HepG2 (cell line): ENCODE measurements around the gene CDK9. TPM values are rescaled to one million over a fixed set of nuclear protein-coding genes. Genes with fewer than 3 reads are reported as not detected.

Source experiments
- BCL6 ChIP-seq: IDR thresholded peaks from 2 replicates; pipeline ENCODE4 v1.6.1; 2016; ENCODE audit warnings: missing genetic modification reagents, missing compliant biosample characterization
- EEA1 ChIP-seq: sonication (generic); formaldehyde crosslinking; IDR thresholded peaks from 2 replicates; pipeline ENCODE4 v1.5.1; 2020; ENCODE audit warnings: mild to moderate bottlenecking, missing genetic modification reagents, borderline replicate concordance
- EZH2 ChIP-seq: conservative IDR thresholded peaks from 2 replicates; pipeline ENCODE4 v1.6.1; 2012; ENCODE audit warnings: mild to moderate bottlenecking, low read depth, low read length, moderate library complexity
- KDM3A ChIP-seq: IDR thresholded peaks from 2 replicates; pipeline ENCODE4 v1.6.1; 2018; ENCODE audit warnings: low read depth, missing compliant biosample characterization
- LCORL ChIP-seq, 2 experiments: fragments of 450-650 bp in 1 of 2; sonication (generic) in 1 of 2; formaldehyde crosslinking in 1 of 2; IDR thresholded peaks; 2 replicates each; pipeline versions ENCODE4 v1.5.0 to v1.6.1; 2017 to 2020; ENCODE audit warnings: antibody characterized with exemption in 1 of 2, missing genetic modification reagents in 1 of 2
- MATR3 ChIP-seq: sonication (generic); formaldehyde crosslinking; IDR thresholded peaks from 2 replicates; pipeline ENCODE4 v1.4.0; 2020; ENCODE audit warnings: missing genetic modification reagents
- POLR2A ChIP-seq, 2 experiments: IDR thresholded peaks; 2 replicates each; pipeline ENCODE4 v1.6.1; 2011; ENCODE audit warnings: low read depth in 2 of 2, low read length in 2 of 2, mild to moderate bottlenecking in 1 of 2, moderate library complexity in 1 of 2; ENCODE audit not compliant: insufficient read depth in 1 of 2
- RFX1 ChIP-seq: fragments of 450-650 bp; IDR thresholded peaks from 2 replicates; pipeline ENCODE4 v1.6.1; 2017
- SP4 ChIP-seq: sonication (generic); formaldehyde crosslinking; IDR thresholded peaks from 2 replicates; pipeline ENCODE4 v1.8.1; 2023; ENCODE audit warnings: mild to moderate bottlenecking, missing genetic modification reagents
- SP5 ChIP-seq: IDR thresholded peaks from 2 replicates; pipeline ENCODE4 v1.6.1; 2016; ENCODE audit warnings: low read depth, borderline replicate concordance
- TSC22D2 ChIP-seq: sonication (generic); formaldehyde crosslinking; IDR thresholded peaks from 2 replicates; pipeline ENCODE4 v1.5.1; 2020; ENCODE audit warnings: missing genetic modification reagents, mild to moderate bottlenecking, borderline replicate concordance
- ZNF121 ChIP-seq: sonication (generic); formaldehyde crosslinking; IDR thresholded peaks from 2 replicates; pipeline ENCODE4 v1.5.0; 2020; ENCODE audit warnings: mild to moderate bottlenecking, missing genetic modification reagents
- ZNF839 ChIP-seq: sonication (generic); formaldehyde crosslinking; IDR thresholded peaks from 2 replicates; pipeline ENCODE4 v1.4.0; 2020; ENCODE audit warnings: missing genetic modification reagents, mild to moderate bottlenecking, borderline replicate concordance
- polyA plus RNA-seq, 8 experiments: library from polyadenylated mRNA; depleted of rRNA in 3 of 8; stranded (reverse) in 7 of 8; unstranded in 1 of 8; fragments of >200 nt; fragmentation: Illumina TruSeq in 4 of 8; extraction: Trizol in 4 of 8; gene quantifications; 2 replicates each; pipeline versions ENCODE4 v1.2.1 to v1.2.3, GENCODE V29; 2011 to 2016; ENCODE audit warnings: low read depth in 4 of 8, missing spikeins in 1 of 8, mixed read lengths in 1 of 8; ENCODE audit not compliant: insufficient read depth in 1 of 8
- total RNA-seq, 5 experiments: library from RNA; depleted of rRNA; stranded (reverse); fragments of >200 nt; fragmentation: Illumina TruSeq; extraction: Trizol; gene quantifications; 2 replicates each; pipeline ENCODE4 v1.2.3, GENCODE V29; 2016; ENCODE audit warnings: low read depth in 1 of 5
- TF ChIP-seq, protein P1 (sequence below): sonication (generic); formaldehyde crosslinking; IDR thresholded peaks from 2 replicates; pipeline ENCODE4 v1.4.0; 2020; ENCODE audit warnings: missing genetic modification reagents
- TF ChIP-seq, protein P2 (sequence below): IDR thresholded peaks from 2 replicates; pipeline ENCODE4 v1.6.1; 2018; ENCODE audit warnings: missing genetic modification reagents, mild to moderate bottlenecking, missing compliant biosample characterization
- TF ChIP-seq, protein P3 (sequence below): IDR thresholded peaks from 2 replicates; pipeline ENCODE4 v1.6.1; 2016; ENCODE audit warnings: missing biosample characterization, missing genetic modification reagents, low read depth
- TF ChIP-seq, protein P4 (sequence below): conservative IDR thresholded peaks from 2 replicates; pipeline ENCODE4 v1.6.1; 2018; ENCODE audit warnings: missing genetic modification reagents
- TF ChIP-seq, protein P5 (sequence below): sonication (generic); formaldehyde crosslinking; IDR thresholded peaks from 2 replicates; pipeline ENCODE4 v1.9.0; 2021; ENCODE audit warnings: missing genetic modification reagents, mild to moderate bottlenecking, borderline replicate concordance
- TF ChIP-seq, protein P6 (sequence below): sonication (generic); formaldehyde crosslinking; IDR thresholded peaks from 2 replicates; pipeline ENCODE4 v1.8.0; 2022; ENCODE audit warnings: low read depth, missing genetic modification reagents

The CDK9 gene
- total and polyA plus RNA-seq, 2 of the 13 experiments (the other 11 are each of a cell fraction or from before 2014, with no cell fraction given), result 16.8 to 21.5 TPM

DNA sequence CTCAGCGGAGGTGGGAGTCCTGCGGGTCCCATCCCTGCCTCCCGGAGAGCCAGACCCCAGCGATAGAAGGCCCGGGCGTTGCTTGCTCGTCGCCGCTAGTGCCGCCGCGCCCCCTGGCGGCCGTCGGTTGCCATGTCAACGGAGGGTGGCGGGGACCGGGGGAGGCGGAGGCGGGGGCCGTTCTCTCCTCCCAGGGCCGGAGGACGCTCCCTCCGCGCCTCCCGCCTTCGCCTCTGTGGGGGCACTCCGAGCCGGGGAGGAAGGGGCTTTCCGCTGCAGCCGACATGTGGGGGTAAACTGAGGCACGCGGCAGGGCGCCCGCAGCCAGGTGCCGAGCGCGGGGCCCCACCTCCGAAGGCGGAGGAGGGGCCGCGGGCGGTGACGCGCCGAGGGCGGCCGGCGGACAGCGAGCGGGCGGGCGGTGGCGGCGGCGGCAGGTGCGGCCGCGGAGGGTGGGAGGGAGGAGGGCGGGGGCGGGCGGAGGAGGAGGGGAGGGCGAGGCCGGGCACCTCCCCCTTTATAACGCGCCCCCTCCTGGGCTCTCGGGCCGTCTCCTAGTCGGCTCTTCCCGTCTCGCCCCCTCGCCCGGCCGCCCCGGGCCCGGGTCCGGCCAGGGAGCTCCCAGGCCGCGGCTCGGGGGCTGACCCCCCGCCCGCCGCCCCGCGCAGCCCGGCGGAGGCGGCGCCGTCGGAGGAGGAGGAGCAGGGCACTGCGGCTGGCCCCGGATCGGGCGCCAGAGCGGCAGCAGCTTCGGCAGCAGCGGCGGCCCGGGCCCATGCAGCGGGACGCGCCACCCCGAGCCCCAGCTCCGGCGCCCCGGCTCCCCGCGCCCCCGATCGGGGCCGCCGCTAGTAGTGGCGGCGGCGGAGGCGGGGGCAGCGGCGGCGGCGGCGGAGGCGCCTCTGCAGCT is 556 bp upstream of the CDK9 start (continued):
- TF ChIP-seq SP5 (CRISPR knock-in tag), result 0 out of 2 replicates have a peak, but pooled peaks have one; percentile 26
- TF ChIP-seq SP4 (CRISPR knock-in tag), result peak; percentile 47; the same call in 1 of the 2 replicates
- TF ChIP-seq, protein P1, sequence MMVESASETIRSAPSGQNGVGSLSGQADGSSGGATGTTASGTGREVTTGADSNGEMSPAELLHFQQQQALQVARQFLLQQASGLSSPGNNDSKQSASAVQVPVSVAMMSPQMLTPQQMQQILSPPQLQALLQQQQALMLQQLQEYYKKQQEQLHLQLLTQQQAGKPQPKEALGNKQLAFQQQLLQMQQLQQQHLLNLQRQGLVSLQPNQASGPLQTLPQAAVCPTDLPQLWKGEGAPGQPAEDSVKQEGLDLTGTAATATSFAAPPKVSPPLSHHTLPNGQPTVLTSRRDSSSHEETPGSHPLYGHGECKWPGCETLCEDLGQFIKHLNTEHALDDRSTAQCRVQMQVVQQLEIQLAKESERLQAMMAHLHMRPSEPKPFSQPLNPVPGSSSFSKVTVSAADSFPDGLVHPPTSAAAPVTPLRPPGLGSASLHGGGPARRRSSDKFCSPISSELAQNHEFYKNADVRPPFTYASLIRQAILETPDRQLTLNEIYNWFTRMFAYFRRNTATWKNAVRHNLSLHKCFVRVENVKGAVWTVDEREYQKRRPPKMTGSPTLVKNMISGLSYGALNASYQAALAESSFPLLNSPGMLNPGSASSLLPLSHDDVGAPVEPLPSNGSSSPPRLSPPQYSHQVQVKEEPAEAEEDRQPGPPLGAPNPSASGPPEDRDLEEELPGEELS, result no peak
- TF ChIP-seq TSC22D2, result no peak
- TF ChIP-seq EZH2, result no peak
- TF ChIP-seq, protein P2, sequence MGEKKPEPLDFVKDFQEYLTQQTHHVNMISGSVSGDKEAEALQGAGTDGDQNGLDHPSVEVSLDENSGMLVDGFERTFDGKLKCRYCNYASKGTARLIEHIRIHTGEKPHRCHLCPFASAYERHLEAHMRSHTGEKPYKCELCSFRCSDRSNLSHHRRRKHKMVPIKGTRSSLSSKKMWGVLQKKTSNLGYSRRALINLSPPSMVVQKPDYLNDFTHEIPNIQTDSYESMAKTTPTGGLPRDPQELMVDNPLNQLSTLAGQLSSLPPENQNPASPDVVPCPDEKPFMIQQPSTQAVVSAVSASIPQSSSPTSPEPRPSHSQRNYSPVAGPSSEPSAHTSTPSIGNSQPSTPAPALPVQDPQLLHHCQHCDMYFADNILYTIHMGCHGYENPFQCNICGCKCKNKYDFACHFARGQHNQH (CRISPR knock-in tag), result 0 out of 2 replicates have a peak, but pooled peaks have one; percentile 26
- TF ChIP-seq EEA1 (CRISPR knock-in tag), result no peak
- TF ChIP-seq ZNF839 (CRISPR knock-in tag), result no peak
- TF ChIP-seq, protein P3, sequence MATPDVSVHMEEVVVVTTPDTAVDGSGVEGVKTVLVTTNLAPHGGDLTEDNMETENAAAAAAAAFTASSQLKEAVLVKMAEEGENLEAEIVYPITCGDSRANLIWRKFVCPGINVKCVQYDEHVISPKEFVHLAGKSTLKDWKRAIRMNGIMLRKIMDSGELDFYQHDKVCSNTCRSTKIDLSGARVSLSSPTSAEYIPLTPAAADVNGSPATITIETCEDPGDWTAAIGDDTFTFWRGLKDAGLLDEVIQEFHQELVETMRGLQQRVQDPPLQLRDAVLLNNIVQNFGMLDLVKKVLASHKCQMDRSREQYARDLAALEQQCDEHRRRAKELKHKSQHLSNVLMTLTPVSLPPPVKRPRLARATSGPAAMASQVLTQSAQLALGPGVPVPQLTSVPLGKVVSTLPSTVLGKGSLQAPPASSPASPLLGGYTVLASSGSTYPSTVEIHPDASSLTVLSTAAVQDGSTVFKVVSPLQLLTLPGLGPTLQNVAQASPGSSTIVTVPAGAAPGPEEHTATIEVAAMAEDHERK (CRISPR knock-in tag), result no peak
- TF ChIP-seq BCL6, result 0 out of 2 replicates have a peak, but pooled peaks have one; percentile 5
- no peak for TF ChIP-seq MATR3
- peak; percentile 53 for TF ChIP-seq RFX1
- TF ChIP-seq, protein P4, sequence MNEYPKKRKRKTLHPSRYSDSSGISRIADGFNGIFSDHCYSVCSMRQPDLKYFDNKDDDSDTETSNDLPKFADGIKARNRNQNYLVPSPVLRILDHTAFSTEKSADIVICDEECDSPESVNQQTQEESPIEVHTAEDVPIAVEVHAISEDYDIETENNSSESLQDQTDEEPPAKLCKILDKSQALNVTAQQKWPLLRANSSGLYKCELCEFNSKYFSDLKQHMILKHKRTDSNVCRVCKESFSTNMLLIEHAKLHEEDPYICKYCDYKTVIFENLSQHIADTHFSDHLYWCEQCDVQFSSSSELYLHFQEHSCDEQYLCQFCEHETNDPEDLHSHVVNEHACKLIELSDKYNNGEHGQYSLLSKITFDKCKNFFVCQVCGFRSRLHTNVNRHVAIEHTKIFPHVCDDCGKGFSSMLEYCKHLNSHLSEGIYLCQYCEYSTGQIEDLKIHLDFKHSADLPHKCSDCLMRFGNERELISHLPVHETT (CRISPR knock-in tag), result 0 out of 2 replicates have a peak, but pooled peaks have one; percentile 7
- peak; percentile 40; the same call in 1 of the 2 replicates for TF ChIP-seq KDM3A (CRISPR knock-in tag)
- TF ChIP-seq, protein P5, sequence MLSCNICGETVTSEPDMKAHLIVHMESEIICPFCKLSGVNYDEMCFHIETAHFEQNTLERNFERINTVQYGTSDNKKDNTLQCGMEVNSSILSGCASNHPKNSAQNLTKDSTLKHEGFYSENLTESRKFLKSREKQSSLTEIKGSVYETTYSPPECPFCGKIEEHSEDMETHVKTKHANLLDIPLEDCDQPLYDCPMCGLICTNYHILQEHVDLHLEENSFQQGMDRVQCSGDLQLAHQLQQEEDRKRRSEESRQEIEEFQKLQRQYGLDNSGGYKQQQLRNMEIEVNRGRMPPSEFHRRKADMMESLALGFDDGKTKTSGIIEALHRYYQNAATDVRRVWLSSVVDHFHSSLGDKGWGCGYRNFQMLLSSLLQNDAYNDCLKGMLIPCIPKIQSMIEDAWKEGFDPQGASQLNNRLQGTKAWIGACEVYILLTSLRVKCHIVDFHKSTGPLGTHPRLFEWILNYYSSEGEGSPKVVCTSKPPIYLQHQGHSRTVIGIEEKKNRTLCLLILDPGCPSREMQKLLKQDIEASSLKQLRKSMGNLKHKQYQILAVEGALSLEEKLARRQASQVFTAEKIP, result no peak
- TF ChIP-seq POLR2A (IDR thresholded peaks at IDR 0.05; ENCODE audit: insufficient read depth in 1 of 2, low read depth in 2 of 2, low read length in 2 of 2), result peak in 1 of 2 experiments; percentile 26; a peak in 1 of 4 replicates
- TF ChIP-seq ZNF121, result peak; percentile 37; the same call in 1 of the 2 replicates
- TF ChIP-seq, protein P6, sequence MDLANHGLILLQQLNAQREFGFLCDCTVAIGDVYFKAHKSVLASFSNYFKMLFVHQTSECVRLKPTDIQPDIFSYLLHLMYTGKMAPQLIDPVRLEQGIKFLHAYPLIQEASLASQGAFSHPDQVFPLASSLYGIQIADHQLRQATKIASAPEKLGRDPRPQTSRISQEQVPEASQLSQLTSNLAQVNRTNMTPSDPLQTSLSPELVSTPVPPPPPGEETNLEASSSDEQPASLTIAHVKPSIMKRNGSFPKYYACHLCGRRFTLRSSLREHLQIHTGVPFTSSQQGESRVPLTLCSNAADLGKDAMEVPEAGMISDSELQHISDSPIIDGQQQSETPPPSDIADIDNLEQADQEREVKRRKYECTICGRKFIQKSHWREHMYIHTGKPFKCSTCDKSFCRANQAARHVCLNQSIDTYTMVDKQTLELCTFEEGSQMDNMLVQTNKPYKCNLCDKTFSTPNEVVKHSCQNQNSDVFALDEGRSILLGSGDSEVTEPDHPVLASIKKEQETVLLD, result peak; percentile 25; the same call in 1 of the 2 replicates
- TF ChIP-seq LCORL (IDR thresholded peaks at IDR 0.05), result no peak
- TF ChIP-seq LCORL (CRISPR knock-in tag; IDR thresholded peaks at IDR 0.05), result peak; percentile 51; the same call in 1 of the 2 replicates
